Measurements from ENCODE around the gene GGNBP2.

The GGNBP2 gene

DNA sequence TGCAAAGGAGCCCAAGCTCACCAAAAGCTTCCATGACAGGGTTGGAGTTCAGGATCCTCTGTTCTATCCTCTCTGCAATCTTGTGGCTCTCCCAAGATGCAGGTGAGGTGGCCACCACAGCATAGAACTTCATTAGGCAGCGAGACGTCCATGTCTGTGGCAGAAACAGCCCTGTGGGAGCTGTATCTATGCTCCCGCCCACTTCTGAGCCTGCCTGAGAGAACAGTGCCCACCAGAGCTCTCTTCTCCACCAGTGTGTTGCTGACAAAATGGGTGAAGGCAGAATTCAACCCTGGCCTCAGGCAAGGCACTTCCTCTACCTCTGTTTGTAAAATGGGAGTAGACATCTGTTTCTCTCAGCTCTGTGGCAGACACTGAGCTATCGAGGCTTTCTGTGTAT, 28.9 kb upstream of the GGNBP2 start:
- no peak for DNase-seq (ENCODE audit: low read depth, low spot score)

DNA sequence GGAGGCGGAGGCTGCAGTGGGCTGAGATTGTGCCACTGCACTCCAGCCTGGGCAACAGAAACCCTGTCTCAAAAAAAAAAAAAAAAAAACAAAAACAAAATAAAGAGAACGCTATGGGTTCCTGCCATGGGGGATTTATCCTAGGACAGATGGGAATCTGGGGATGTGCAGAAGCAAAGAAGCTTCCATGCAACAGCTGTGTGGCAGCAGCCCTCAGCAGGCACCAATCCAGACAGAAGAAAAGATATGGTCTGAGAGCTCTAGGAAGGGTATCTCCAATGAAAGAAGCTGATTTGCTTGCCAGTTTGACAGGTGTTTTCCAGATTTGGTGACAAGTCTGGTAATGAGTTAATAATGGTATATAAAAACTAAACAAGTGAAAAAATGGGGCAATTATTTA, 21.6 kb upstream of the GGNBP2 start:
- no peak for DNase-seq (ENCODE audit: low read depth, low spot score)

DNA sequence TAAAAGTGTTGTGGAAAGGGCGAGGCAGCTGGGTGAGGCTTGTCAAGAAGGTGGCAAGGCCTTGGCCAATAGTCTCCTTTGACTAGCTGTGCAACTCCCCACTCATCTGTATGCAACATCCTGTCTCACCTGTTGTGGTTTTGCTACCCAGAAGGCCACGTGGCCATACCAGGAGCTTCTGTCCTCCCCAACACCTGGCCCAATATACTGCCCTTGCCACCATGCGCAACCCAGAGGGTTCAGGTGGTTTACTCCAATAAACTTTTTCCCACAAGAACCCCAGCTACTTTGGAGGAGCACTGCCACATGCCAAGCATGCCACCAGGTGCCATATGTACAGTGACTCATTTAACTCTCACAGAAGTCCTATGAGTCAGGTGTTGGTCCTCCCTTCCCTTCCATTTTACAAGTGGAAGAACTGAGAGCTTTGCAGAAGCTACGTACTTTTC, 20.3 kb upstream of the GGNBP2 start:
- DNase-seq (ENCODE audit: low read depth, low spot score): peak; percentile 19

DNA sequence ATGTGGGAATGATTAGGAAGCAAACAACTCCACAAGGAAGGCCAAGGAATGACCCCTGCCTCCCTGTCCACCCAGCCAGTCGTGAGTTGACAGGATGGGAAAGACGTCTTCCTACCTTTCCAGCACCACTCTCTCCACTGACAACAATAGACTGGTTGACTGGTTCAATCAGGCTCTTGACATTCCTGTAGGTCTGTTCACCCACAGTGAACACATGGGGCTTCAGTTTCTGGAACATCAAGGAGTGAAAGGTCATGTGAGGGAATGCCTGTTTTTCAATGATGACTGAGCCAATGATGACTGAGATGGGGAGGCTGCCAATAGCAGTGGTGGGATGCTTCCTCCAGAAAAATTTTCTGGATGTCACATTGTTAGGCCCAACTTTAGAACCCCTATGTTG, 19.6 kb upstream of the GGNBP2 start:
- no peak for DNase-seq (ENCODE audit: low read depth, low spot score)

DNA sequence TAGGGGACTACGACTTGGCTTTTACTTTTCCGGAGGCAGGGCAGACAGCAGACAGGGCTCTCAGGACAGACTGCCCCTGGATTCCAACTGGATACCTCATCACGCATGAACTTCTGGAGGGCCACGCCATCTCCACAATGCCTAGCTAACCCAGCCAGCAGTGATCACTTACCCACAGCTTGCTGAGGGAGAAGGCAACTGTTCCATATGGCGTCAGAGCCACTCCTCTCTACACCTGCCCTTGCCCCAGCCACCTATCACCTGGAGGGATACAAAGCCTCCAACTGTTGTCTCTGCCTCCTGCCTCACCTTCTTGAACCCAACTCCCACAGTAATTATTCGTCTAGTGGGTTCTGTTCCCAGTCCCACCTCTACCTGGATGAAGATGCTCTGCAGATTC, 18.8 kb upstream of the GGNBP2 start:
- no peak for DNase-seq (ENCODE audit: low read depth, low spot score)

DNA sequence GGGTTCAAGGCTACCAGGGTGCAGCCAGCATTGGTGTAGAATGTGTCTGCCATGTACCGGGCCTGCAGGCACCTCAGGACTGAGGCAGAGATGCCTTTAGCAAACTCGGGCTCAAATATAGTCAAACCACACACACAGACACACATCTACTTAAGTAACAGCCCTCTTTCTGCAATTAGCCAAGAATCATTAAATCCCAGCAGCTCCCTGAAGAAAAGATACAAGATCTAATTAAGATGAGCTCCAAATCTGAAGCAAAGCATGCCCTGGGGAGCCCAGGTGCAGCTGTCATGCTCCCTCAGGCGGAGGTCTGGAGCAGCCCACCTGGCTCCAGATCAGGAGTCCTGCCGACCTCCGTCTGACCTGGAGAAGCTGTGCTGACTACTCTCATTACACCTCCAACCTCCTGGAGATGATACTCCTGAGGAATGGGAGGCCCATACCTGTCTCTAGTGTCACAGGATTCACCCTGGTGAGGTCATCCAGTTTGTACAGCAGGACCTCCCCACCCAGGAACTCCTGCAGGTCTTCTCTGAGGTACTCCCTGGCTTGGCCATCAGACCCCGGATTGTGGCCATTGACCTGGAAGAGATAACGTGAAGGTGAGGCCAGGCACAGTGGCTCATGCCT, 17.0 kb upstream of the GGNBP2 start:
- DNase-seq (ENCODE audit: low read depth, low spot score): no peak

DNA sequence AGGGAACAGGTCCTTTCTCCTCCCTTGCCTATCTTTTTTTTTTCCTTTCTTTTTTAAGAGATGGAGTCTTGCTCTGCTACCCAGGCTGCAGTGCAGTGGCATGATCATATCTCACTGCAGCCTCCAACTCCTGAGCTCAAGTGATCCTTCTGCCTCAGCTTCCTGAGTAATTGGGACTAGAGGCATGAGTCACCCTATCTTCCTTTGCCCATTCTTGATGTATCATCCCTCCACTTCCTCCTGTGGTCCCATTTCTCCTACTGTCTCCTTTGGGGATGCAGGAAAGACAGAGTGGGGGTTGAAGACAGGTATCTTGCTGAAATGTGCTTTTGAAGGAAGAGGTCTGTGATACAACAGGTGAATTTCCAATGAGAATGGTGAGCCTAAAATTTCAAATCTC, 15.6 kb upstream of the GGNBP2 start:
- DNase-seq (ENCODE audit: low read depth, low spot score): no peak

DNA sequence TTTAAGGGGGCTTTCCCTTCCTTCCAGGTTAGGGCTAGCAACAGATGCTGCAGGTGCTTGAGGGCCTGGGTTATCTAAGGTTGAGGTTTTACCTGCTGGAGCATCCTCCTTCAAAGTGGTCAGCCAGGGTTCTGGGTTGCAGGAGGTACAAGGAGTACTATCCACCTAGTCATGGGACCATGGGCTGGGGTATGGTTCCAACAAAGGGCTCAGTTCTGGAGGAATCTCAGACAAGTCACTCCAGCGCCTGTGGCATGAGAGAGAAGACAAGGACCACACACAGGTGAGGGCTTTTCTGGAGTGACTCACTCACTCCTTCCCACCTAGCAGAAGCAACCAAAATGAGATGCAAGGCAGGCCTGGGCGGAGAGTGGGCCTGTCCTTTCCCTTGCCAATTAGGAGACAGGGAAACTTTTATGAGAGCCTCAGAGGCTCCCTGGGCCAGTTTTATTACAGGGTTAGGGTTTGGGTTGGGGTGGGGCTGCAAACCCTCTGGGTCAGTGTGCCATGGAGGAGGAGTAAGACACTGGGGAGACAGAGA, 12.2 kb upstream of the GGNBP2 start:
- no peak for DNase-seq (ENCODE audit: low read depth, low spot score)

DNA sequence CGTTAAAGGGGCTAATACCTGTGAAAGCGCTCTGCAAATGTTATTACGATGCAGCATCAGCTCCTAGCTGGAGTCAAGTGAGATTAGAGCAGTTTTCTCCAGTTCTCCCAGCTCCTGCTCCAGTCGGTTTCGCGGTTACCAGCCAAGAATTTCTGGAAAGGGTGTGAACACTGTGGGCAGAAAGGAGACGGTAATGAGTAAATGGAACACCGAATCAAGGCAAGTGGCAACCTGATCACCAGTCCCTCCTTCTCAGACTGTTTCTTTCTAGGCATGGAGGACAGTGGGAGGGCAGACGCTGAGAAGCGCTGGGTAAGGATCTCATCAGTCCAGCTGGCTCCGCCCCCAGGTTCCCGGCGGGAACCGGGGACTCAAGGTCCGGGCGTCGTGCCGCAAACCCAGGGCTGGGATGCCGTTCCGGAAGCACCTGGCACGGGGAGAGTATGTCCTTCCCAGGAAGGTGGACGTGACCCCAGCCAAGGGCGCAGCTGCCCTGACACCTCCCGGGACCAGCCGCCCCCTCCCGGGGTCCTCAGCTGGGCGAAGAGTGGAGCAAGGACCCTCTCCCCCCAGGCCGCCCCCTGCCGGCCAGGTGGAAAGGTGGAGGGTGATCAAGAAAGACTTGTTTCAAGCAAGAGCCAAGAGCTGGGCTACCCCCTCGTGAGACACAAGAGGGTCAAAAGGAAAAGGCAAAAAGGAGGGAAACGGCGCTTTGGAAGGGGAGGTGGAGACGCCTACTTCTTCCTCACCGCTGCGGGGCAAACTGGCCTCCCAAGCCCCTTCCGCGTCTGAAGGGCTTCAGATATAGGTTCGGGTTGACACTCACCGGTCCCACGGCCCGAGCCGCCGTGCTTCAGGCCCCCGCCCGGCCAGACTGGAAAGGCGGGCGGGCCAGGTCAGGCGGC, 10.5 kb upstream of the GGNBP2 start:
- peak; percentile 78 for DNase-seq (ENCODE audit: low read depth, low spot score)

DNA sequence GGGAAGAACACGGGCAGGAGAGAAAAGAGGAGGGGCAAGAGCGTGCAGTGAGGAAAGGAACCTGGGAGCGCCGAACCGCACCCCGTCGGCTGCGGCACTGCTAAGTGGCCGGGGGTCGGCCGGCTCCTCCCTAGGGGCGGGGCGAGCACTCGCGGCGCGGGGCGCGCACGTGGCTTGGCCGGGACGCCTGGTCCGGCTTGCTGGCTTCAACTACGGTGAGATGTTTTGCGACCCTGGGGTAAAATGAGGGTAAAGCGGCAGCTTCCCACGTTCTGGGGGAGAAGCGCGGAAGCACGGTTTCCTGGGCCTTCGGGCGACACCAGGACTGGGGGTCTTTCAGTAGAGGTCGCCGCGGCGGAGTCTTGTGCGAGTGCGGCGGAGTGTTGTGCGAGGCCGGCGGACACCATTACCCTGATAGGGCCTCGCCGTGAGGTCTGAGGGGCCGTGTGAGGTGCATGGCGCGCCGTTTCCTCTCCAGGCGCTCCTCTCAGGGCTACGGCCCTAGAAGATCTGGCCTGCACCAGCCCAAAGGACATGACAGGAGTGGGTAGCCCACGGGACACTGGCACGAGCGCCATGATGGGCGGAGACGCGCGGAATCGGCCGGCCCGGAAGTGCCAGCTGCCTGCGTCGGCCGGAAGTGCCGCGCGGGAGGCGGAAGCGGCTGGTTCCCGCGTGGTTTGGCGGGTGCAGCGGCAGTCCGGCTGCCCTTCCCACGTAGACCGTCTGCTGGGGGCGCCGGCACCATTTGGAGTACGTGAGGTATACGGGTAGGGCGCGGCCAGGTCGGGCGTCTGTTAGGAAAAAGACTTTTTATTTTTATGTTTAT, 9.7 kb upstream of the GGNBP2 start, which contains the start of the genes MYO19 and PIGW:
Gene MYO19, minus strand, starts transcription at position 29 of the 829 bp plus-strand sequence. CDS start 2,330 bp downstream, outside the sequence.
Gene PIGW, plus strand, starts transcription at position 148 of the 829 bp plus-strand sequence. CDS start 2,115 bp downstream, outside the sequence.
- peak; percentile 95 for DNase-seq (ENCODE audit: low read depth, low spot score)

DNA sequence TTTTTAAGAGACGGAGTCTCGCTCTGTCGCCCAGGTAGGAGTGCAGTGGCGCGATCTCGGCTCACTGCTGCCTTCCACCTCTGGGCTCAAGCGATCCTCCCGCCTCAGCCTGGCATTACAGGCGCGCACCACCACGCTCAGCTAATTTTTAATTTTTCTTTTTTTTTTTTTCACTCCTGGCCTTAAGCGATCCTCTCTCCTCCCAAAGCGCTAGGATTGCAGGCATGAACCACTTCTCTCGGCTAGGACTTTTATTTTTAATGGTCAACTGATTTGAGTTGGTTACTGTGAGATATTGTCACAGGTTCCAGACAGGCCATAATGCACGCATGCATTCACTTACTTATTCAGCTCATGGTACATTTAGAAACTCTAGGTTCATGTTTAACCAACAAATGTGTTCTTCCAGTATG, 9.0 kb upstream of the GGNBP2 start:
- no peak for DNase-seq (ENCODE audit: low read depth, low spot score)

DNA sequence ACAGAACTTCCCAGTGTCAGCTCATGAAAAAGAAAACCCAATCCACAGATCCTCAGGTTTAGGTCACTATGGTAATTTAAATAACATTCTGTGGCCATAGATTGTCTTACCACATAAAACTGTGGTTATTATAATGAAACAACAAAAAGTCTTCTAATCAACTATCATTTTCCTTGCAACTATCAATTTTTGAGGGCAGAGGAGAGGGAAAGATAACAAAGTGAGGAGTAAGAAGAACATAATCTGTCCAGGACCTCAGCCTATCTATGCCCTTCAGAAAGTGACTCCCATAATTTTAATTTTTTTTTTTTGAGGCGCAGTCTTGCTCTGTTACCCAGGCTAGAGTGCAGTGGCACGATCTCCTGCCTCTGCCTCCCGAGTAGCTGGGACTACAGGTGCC, 4.0 kb upstream of the GGNBP2 start:
- no peak for DNase-seq (ENCODE audit: low read depth, low spot score)

DNA sequence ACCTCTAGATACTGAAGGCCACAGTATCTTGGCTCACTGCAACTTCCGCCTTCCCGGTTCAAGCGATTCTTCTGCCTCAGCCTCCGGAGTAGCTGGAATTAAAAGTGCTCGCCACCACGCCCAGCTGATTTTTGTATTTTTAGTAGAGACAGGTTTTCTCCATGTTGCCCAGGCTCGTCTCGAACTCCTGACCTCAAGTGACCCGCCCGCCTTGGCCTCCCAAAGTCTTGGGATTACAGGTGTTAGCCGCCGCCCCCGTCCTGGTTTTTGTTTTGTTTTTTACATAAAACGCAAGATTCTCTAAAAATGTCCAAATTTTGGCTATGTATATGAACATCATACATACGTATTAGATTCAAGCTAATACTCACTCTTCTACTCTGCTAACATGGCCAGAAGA, 2.0 kb upstream of the GGNBP2 start:
- no peak for DNase-seq (ENCODE audit: low read depth, low spot score)

DNA sequence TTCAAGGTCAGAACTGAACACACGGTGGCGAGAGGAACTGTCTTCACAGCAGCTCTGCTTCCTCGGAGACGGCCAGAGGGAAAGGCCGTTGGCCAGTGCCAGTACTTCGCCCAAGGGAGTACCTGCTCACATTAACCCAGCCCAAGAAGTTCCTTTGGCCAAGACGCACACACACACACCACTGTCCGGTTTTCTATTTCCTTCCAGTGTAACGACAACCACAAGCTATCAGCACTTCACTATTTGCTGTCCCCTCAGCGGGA, 744 bp upstream of the GGNBP2 start:
- peak; percentile 73 for DNase-seq (ENCODE audit: low read depth, low spot score)

DNA sequence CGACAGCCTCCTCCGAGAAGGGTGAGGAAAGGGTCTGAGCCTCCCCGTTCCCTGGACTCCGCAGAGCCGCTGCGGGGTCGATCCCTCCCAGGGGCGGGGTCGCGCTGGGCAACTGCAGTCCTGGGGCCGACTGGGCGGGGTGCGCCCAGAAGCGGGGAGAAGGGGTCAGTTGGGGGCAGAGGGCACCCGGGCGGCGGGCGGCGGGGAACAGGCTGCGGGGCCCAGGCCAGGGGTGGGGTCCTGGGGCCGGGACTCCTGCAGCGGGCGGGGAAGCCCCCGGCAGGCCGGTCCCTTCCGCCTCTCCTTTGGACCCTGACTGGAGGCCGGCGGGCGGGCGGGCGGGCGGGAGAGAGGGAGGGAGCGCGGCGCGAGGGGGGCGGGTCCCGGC, 352 bp downstream of the GGNBP2 start:
- DNase-seq (ENCODE audit: low read depth, low spot score): no peak

DNA sequence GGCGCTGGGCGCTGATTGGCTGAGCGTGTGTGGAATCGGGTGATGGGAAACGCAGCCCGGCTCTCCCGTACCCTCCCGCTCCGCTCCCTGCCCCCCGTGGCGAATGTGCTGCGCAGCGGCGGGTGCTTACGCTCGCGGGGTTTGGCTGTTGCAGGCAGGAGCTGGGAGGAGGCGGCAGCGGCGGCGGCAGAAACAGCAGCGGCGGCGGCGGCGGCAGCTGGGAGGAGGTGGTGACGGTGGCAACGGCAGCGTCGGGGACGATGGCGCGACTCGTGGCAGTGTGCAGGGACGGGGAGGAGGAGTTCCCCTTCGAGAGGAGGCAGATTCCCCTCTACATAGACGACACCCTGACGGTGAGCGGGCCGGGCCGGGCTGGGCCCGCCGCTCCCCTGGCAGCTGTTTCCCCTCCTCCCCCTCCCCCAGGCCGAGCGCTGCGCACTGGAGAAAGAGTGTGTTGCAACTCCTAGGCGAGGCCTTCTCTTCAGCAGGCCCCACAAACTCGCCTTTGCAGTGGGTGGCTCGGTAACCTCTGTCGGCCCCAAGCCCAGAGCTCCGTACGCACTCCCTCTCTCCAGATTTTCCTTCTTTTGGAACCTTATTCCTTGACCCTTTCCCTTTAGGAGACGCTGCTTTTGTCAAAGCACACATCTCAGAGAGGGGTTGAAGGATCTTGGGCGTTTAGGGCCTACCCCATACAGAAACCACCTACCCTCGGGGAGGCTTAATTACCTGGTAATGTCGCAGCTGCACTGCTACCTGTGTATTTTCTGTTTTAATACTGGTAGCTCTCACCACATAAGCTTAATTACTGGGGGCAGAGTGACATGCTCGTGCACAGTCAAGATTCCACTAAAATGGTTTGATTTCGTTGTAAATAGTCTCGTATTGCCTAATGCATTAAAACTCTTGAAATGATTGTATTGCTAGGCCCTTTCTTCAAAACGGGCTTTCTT, 1.0 kb downstream of the GGNBP2 start:
- DNase-seq (ENCODE audit: low read depth, low spot score): peak; percentile 99

DNA sequence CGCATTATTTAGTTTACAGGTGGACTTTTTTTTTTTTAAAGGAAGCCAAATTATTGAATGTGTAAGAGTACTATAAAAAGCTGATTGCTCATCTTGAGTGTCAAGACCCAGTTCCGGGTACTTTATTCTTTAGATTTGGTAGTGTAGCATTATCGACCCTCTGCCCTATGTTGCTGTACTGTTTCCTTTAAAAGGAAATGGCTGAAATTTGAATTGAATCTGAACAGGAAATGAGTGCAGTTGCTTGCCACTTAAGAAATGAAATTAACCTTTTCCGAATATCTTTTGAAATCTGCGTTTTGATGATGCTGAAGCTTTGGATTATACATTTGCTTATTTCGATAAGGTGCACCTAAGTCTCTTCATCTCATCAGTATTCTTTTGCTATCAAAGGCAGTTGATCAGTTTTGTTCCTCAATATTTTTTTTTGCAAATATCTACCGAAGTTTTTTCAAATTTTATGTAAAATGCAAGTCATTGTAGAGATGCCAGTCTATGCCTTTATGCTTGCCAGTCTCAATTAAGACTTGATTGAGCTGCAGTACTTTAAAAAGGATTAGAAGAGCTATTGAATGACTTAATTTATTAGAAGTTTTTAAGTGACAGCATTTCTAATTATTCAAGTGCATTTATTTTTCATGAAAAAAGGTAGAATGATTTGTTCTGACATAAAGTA, 1.8 kb downstream of the GGNBP2 start:
- no peak for DNase-seq (ENCODE audit: low read depth, low spot score)

DNA sequence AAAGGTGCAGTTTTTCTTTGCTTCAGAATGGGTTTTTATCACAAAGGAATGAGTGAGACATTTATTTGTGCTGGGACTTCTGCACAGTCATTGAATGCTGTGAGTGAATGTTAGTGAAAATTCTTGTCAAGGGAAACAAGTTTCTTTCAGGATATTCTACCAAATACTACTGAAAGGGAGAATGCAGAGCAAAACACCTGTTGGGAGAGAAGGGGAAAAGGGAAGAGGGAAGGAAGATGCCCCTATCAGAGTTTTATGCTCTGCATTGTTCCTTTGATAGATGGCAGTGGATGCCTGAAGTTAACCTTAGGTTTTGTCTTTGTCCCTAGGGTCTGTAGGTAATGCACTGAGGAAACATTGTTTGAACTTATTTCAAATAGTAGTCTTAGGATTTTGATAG, 3.1 kb downstream of the GGNBP2 start:
- DNase-seq (ENCODE audit: low read depth, low spot score): no peak

DNA sequence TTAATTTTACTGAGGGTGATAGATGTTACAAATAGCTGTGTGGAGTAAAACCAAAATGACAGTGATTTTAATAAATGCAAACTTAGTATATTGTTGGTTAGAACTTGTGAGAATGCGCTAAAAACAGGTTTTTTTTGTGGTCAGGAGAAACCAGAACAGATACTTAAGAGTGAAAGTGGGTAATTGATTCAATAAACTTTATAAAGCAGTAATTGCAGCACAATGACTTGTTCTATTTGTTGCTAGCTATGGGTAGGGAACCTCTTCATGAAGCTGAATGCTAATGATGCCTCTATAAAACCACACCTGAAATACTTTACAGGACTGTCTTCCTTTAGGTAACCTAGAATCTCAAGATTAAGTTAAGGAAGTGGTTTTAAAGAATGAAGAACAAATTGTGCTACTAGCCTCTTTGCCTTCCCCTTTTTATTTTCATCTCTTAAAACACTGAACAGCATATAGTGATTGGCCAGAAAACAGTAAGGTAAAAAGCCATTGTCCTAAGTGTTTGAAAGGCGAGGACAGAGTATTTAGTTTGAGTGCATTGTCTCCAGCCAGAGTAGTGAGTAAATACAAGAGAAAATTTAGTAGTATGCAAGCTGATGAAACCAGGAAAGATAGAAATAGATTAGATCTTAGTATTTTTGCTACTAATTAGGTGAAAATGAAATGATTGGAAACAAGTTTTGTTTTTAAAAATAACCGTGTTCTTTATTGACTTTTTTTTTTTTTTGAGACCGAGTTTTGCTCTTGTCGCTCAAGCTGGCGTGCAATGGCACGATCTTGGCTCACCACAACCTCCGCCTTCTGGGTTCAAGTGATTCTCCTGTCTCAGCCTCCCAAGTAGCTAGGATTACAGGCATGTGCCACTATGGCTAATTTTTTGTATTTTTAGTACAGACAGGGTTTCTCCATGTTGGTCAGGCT, 6.0 kb downstream of the GGNBP2 start:
- no peak for DNase-seq (ENCODE audit: low read depth, low spot score)

All from astrocyte of the hippocampus (primary cell).